PC-3 (cell line): ENCODE measurements around the gene GCKR. TPM values are rescaled to one million over a fixed set of nuclear protein-coding genes. Genes with fewer than 3 reads are reported as not detected.

Source experiments
- ATAC-seq: fragments of 200-7000 bp; cut with Tn5 transposase; 2 replicates; pipeline ENCODE4 v1.9.1; 2020; ENCODE audit warnings: mild to moderate bottlenecking, moderate library complexity
- BruUV-seq: library from RNA; stranded (reverse); fragments of 400-500 nt; replicated peaks from 2 replicates; lab custom pipeline; 2021; lab: Mats Ljungman, UMichigan
- CTCF ChIA-PET: fragments of 300-600 bp; sonication (Branson Sonifier 250); formaldehyde crosslinking; loops from one replicate; lab custom pipeline; 2022; ENCODE audit warnings: antibody characterized with exemption; lab: Charles Lee
- POLR2A ChIA-PET: fragments of 300-600 bp; sonication (Branson Sonifier 250); formaldehyde crosslinking; loops from one replicate; lab custom pipeline; 2022; ENCODE audit warnings: antibody characterized with exemption; ENCODE audit not compliant: unreplicated experiment; lab: Charles Lee
- DNase-seq: peaks from one replicate; pipeline ENCODE4 v3.0.0-alpha.2; 2015
- H2AFZ ChIP-seq: fragments of 300-600 bp; sonication (generic); 2 replicates; pipeline ENCODE4 v1.6.0; 2016; ENCODE audit warnings: antibody characterized with exemption, low read length
- H3F3A ChIP-seq: fragments of 300-600 bp; sonication (generic); one replicate; pipeline ENCODE4 v1.6.0; 2017; ENCODE audit warnings: antibody characterized with exemption, low read length, control low read depth, mild to moderate bottlenecking; ENCODE audit not compliant: unreplicated experiment
- H3K27ac ChIP-seq: fragments of 300-600 bp; sonication (generic); 2 replicates; pipeline ENCODE4 v1.5.1; 2016; ENCODE audit warnings: mild to moderate bottlenecking, low read length
- H3K27me3 ChIP-seq: fragments of 300-600 bp; sonication (generic); 2 replicates; pipeline ENCODE4 v1.6.1; 2016; ENCODE audit warnings: low read length, mixed read lengths
- H3K36me3 ChIP-seq: fragments of 300-600 bp; sonication (generic); 2 replicates; pipeline ENCODE4 v1.6.1; 2016; ENCODE audit warnings: low read depth, mixed run types, low read length, mixed read lengths
- H3K4me1 ChIP-seq: fragments of 300-600 bp; sonication (generic); 2 replicates; pipeline ENCODE4 v1.5.1; 2016; ENCODE audit warnings: low read length; ENCODE audit not compliant: insufficient read depth
- H3K4me2 ChIP-seq: fragments of 300-600 bp; sonication (generic); 2 replicates; pipeline ENCODE4 v1.6.0; 2016; ENCODE audit warnings: low read length
- H3K4me3 ChIP-seq: fragments of 300-600 bp; sonication (generic); 2 replicates; pipeline ENCODE4 v1.5.1; 2016; ENCODE audit warnings: mild to moderate bottlenecking, low read length, mixed read lengths
- H3K79me2 ChIP-seq: fragments of 300-600 bp; sonication (generic); 2 replicates; pipeline ENCODE4 v1.6.1; 2017; ENCODE audit warnings: low read length, mixed read lengths
- H3K9ac ChIP-seq: fragments of 300-600 bp; sonication (generic); 2 replicates; pipeline ENCODE4 v1.6.0; 2016; ENCODE audit warnings: mild to moderate bottlenecking, low read length
- H3K9me2 ChIP-seq: fragments of 300-600 bp; sonication (generic); replicated peaks from 2 replicates; pipeline ENCODE4 v1.6.1; 2016; ENCODE audit warnings: mixed run types, low read length, mixed read lengths
- H3K9me3 ChIP-seq: fragments of 300-600 bp; sonication (generic); 2 replicates; pipeline ENCODE4 v1.6.1; 2016; ENCODE audit warnings: low read length, mixed read lengths
- H4K20me1 ChIP-seq: fragments of 300-600 bp; sonication (generic); 2 replicates; pipeline ENCODE4 v1.6.1; 2016; ENCODE audit warnings: low read length, mixed read lengths
- EZH2 ChIP-seq: fragments of 300-600 bp; sonication (generic); IDR thresholded peaks from one replicate; pipeline ENCODE4 v1.6.1; 2017; ENCODE audit warnings: antibody characterized with exemption, mild to moderate bottlenecking, low read length; ENCODE audit not compliant: unreplicated experiment
- EZH2phosphoT487 ChIP-seq: fragments of 300-600 bp; sonication (generic); IDR thresholded peaks from 2 replicates; pipeline ENCODE4 v1.6.1; 2018; ENCODE audit warnings: mild to moderate bottlenecking, antibody characterized with exemption, low read length, borderline replicate concordance
- intact Hi-C: fragments of 100-400 bp; cut with micrococcal nuclease; formaldehyde crosslinking; loops from 2 replicates; pipeline ENCODE4 v1.9.0; 2023
- total RNA-seq: library from RNA; depleted of rRNA; stranded (reverse); fragments of >200 nt; gene quantifications from 2 replicates; pipeline ENCODE4 v1.2.3, GENCODE V29; 2014
- TF ChIP-seq, protein P1 (sequence below): fragments of 300-600 bp; sonication (generic); conservative IDR thresholded peaks from 2 replicates; pipeline ENCODE4 v1.5.1; 2017; ENCODE audit warnings: antibody characterized with exemption, low read depth, mild to moderate bottlenecking, low read length

GCKR gene
- total RNA-seq, 1 experiment from 2014 or later, result not detected

GRCh38 chr2:27451095-27451494 is 45.5 kb upstream of the GCKR start:
- ChIA-PET POLR2A (no interaction called here), CTCF (no interaction called here)
- Histone ChIP-seq H3K27ac (no peak overlapping the region), H3K4me2 (no peak overlapping the region), H3K9ac (no peak overlapping the region), H3K4me1 (peaks cover 4% of the 10 kb centered on the region; the same call in 1 of the 2 replicates), H2AFZ (no peak overlapping the region), H3K36me3 (no peaks in the 10 kb centered on the region), H3K9me3 (no peaks in the 10 kb centered on the region), H3K9me2 (no peaks in the 10 kb centered on the region), H3K79me2 (no peaks in the 10 kb centered on the region), H3K27me3 (no peaks in the 10 kb centered on the region), H3F3A (no peaks in the 10 kb centered on the region), H3K4me3 (no peak overlapping the region), H4K20me1 (no peaks in the 10 kb centered on the region)
- TF ChIP-seq, protein P1, sequence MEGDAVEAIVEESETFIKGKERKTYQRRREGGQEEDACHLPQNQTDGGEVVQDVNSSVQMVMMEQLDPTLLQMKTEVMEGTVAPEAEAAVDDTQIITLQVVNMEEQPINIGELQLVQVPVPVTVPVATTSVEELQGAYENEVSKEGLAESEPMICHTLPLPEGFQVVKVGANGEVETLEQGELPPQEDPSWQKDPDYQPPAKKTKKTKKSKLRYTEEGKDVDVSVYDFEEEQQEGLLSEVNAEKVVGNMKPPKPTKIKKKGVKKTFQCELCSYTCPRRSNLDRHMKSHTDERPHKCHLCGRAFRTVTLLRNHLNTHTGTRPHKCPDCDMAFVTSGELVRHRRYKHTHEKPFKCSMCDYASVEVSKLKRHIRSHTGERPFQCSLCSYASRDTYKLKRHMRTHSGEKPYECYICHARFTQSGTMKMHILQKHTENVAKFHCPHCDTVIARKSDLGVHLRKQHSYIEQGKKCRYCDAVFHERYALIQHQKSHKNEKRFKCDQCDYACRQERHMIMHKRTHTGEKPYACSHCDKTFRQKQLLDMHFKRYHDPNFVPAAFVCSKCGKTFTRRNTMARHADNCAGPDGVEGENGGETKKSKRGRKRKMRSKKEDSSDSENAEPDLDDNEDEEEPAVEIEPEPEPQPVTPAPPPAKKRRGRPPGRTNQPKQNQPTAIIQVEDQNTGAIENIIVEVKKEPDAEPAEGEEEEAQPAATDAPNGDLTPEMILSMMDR, result no peak
- TF ChIP-seq EZH2phosphoT487 (no peak), EZH2 (no peak)
- no peak for DNase-seq
- intact Hi-C loops, result no loop called here
- ATAC-seq, result no peak
- BruUV-seq, result no TSS peak

- Histone ChIP-seq H3K27me3 (no peaks in the 10 kb centered on the region), H3K4me2 (no peak overlapping the region), H2AFZ (no peak overlapping the region), H3K79me2 (no peaks in the 10 kb centered on the region), H3K4me3 (no peak overlapping the region), H3K9me2 (no peaks in the 10 kb centered on the region), H3K4me1 (no peaks in the 10 kb centered on the region), H3F3A (no peaks in the 10 kb centered on the region), H3K27ac (no peak overlapping the region), H3K9me3 (no peaks in the 10 kb centered on the region), H4K20me1 (no peaks in the 10 kb centered on the region), H3K36me3 (no peaks in the 10 kb centered on the region; the same call in 1 of the 2 replicates), H3K9ac (no peak overlapping the region)
- no TSS peak for BruUV-seq
- ATAC-seq, result no peak; the same call in 1 of the 2 replicates
- ChIA-PET POLR2A (no interaction called here), CTCF (no interaction called here)
- no peak for TF ChIP-seq EZH2phosphoT487
- no peak for TF ChIP-seq EZH2
- TF ChIP-seq, protein P1, result 0 out of 2 replicates have a peak, but pooled peaks have one; percentile 17
- intact Hi-C loops, result no loop called here
- DNase-seq, result no peak
These were observed 42.7 kb upstream of the GCKR start for GRCh38 chr2:27453968-27454367.

DNA sequence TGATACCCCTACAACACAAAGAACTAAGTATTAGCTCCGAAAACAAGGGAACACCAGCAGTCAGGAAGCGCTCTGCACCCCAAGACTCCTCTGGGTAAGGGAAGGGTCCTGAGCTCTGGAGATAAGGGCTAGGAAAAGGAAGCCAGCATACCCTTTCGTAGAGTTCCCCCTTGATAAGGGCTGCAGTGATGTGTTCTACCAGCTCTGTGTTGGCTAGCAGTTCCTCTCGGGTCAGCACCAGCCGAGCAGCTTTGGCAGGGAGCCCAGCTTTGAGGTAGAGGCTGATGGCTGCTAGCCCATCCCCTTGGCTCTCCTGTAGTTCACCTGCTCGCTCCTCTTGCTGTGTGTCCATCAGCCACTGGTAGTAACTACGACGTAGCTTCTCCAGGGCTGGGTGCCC is 35.5 kb upstream of the GCKR start:
- DNase-seq, result no peak
- H3K9me3 ChIP-seq, result no peaks in the 10 kb centered on the region
- no peaks in the 10 kb centered on the region for H3K79me2 ChIP-seq
- H3K9me2 ChIP-seq, result no peaks in the 10 kb centered on the region
- ChIA-PET POLR2A (no interaction called here), CTCF (interaction anchor here (0.5 kb wide), 1 partner anchor 30 kb away, joined by 7 read pairs; no protein-coding TSS in a partner anchor)
- no peak overlapping the region for H3K4me2 ChIP-seq
- TF ChIP-seq, protein P1, result no peak
- TF ChIP-seq EZH2phosphoT487, result no peak
- no peak for TF ChIP-seq EZH2
- no peak for ATAC-seq
- no peaks in the 10 kb centered on the region for H3K4me1 ChIP-seq
- H3K9ac ChIP-seq, result no peak overlapping the region
- no peaks in the 10 kb centered on the region for H3F3A ChIP-seq
- H2AFZ ChIP-seq, result no peak overlapping the region
- H3K36me3 ChIP-seq, result no peaks in the 10 kb centered on the region; the same call in 1 of the 2 replicates
- no peak overlapping the region for H3K27ac ChIP-seq
- no peak overlapping the region for H3K4me3 ChIP-seq
- H4K20me1 ChIP-seq, result no peaks in the 10 kb centered on the region
- BruUV-seq, result no TSS peak
- intact Hi-C loops, result no loop called here
- H3K27me3 ChIP-seq, result no peaks in the 10 kb centered on the region
